H1 (cell line): Measurements from ENCODE around the gene SECISBP2.

Source experiments
- CBX5 ChIP-seq: fragments of 300-800, 300-1000 bp; sonication (generic); IDR thresholded peaks from 2 replicates; pipeline ENCODE4 v1.7.1; 2016; ENCODE audit warnings: antibody characterized with exemption, low read length, low read depth
- POLR2A ChIP-seq, 2 experiments: IDR thresholded peaks; 1 replicate in 1 of 2; 2 replicates in 1 of 2; pipeline ENCODE4 v1.6.1; 2011; ENCODE audit warnings: low read depth in 2 of 2, low read length in 2 of 2, mild to moderate bottlenecking in 2 of 2; ENCODE audit errors: control extremely low read depth in 1 of 2
- POLR2AphosphoS5 ChIP-seq: IDR thresholded peaks from 2 replicates; pipeline ENCODE4 v1.6.1; 2011; ENCODE audit warnings: low read depth, low read length
- TAF1 ChIP-seq: IDR thresholded peaks from 2 replicates; pipeline ENCODE4 v1.6.1; 2011; ENCODE audit warnings: mild to moderate bottlenecking, low read depth, low read length
- TBP ChIP-seq: IDR thresholded peaks from 2 replicates; pipeline ENCODE4 v1.6.1; 2011; ENCODE audit warnings: low read depth, low read length, improper control_type of control experiment
- TF ChIP-seq, protein P1 (sequence below), 3 experiments: IDR thresholded peaks; 1 replicate in 2 of 3; 2 replicates in 1 of 3; pipeline versions ENCODE4 v1.5.1 to v1.6.1; 2011; ENCODE audit warnings: low read length in 3 of 3, mild to moderate bottlenecking in 3 of 3, inconsistent platforms in 2 of 3, low read depth in 1 of 3, moderate library complexity in 1 of 3; ENCODE audit not compliant: insufficient read depth in 1 of 3; ENCODE audit errors: control extremely low read depth in 1 of 3
- TF ChIP-seq, protein P2 (sequence below): IDR thresholded peaks from 2 replicates; pipeline ENCODE4 v1.6.1; 2011; ENCODE audit warnings: low read depth, mild to moderate bottlenecking, low read length; ENCODE audit not compliant: insufficient read depth

DNA sequence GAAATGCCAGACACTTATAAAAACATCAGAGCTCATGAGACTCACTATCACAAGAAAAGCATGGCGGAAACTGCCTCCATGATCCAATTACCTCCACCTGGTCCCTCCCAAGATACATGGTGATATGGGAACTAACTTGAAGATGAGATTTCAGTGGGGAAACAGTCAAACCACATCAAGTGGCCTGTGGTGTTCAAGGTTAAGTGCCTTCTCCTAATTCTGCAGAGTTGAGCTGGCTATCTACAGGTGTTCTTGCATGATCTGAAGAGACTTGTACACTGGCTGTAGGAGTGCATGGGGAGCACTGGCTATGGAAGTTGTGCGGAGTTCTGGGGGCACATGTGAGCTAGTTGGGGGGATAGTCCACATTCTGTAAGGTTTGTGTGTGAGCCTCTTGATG lies 41.3 kb upstream of the SECISBP2 start:
- TF ChIP-seq TBP: no peak
- no peak for TF ChIP-seq POLR2AphosphoS5
- TF ChIP-seq, protein P1, sequence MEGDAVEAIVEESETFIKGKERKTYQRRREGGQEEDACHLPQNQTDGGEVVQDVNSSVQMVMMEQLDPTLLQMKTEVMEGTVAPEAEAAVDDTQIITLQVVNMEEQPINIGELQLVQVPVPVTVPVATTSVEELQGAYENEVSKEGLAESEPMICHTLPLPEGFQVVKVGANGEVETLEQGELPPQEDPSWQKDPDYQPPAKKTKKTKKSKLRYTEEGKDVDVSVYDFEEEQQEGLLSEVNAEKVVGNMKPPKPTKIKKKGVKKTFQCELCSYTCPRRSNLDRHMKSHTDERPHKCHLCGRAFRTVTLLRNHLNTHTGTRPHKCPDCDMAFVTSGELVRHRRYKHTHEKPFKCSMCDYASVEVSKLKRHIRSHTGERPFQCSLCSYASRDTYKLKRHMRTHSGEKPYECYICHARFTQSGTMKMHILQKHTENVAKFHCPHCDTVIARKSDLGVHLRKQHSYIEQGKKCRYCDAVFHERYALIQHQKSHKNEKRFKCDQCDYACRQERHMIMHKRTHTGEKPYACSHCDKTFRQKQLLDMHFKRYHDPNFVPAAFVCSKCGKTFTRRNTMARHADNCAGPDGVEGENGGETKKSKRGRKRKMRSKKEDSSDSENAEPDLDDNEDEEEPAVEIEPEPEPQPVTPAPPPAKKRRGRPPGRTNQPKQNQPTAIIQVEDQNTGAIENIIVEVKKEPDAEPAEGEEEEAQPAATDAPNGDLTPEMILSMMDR (IDR thresholded peaks at IDR 0.05; ENCODE audit: control extremely low read depth in 1 of 3, insufficient read depth in 1 of 3, low read depth in 1 of 3, low read length in 3 of 3): no peak
- no peak for TF ChIP-seq POLR2A (IDR thresholded peaks at IDR 0.05; ENCODE audit: control extremely low read depth in 1 of 2, low read depth in 2 of 2, low read length in 2 of 2)
- no peak for TF ChIP-seq TAF1
- TF ChIP-seq, protein P2, sequence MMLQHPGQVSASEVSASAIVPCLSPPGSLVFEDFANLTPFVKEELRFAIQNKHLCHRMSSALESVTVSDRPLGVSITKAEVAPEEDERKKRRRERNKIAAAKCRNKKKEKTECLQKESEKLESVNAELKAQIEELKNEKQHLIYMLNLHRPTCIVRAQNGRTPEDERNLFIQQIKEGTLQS: no peak
- no peak for TF ChIP-seq CBX5
